Endothelial cell of umbilical vein (primary cell): ENCODE data around the gene ZHX3. TPM values are rescaled to one million over a fixed set of nuclear protein-coding genes. Genes with fewer than 3 reads are reported as not detected.

Experiments
- BruUV-seq: library from RNA; stranded (reverse); fragments of 400-500 nt; replicated peaks from 2 replicates; lab custom pipeline; 2021; lab: Mats Ljungman, UMichigan
- CTCF ChIA-PET: fragments of 300-600, 350-600 bp; sonication (Branson Sonifier 250); formaldehyde crosslinking; loops from one replicate; lab custom pipeline; 2021; ENCODE audit warnings: antibody characterized with exemption, inconsistent platforms; lab: Charles Lee
- POLR2A ChIA-PET: fragments of 300-600, 350-600 bp; sonication (Branson Sonifier 250); formaldehyde crosslinking; loops from one replicate; lab custom pipeline; 2021; ENCODE audit warnings: antibody characterized with exemption, inconsistent platforms; lab: Charles Lee
- DNase-seq: peaks from one replicate; pipeline ENCODE4 v3.0.0-alpha.2; 2011; ENCODE audit warnings: low read depth, low spot score
- FAIRE-seq: peaks from 2 replicates; lab custom pipeline; 2011; peaks lifted over from hg19 to GRCh38; lab: Jason Lieb, UNC
- H2AFZ ChIP-seq: 2 replicates; pipeline ENCODE4 v1.6.0; 2012; ENCODE audit warnings: low read depth, low read length, control low read depth, inconsistent platforms
- H3K27ac ChIP-seq: 2 replicates; pipeline ENCODE4 v1.5.1; 2011; ENCODE audit warnings: low read depth, mild to moderate bottlenecking, control low read depth, low read length, moderate library complexity; ENCODE audit not compliant: insufficient read depth
- H3K27me3 ChIP-seq, 2 experiments: 2 replicates each; pipeline versions ENCODE4 v1.6.0 to v1.6.1; 2011; ENCODE audit warnings: low read length in 2 of 2, mixed read lengths in 1 of 2; ENCODE audit not compliant: control insufficient read depth in 2 of 2, insufficient read depth in 2 of 2
- H3K36me3 ChIP-seq, 2 experiments: 2 replicates in 1 of 2; 3 replicates in 1 of 2; pipeline ENCODE4 v1.5.1; 2011; ENCODE audit warnings: low read length in 2 of 2, mild to moderate bottlenecking in 1 of 2, moderate library complexity in 1 of 2; ENCODE audit not compliant: control insufficient read depth in 2 of 2, insufficient read depth in 2 of 2; ENCODE audit errors: extremely low read depth in 1 of 2
- H3K4me1 ChIP-seq: 3 replicates; pipeline ENCODE4 v1.5.1; 2011; ENCODE audit warnings: mild to moderate bottlenecking, low read length; ENCODE audit not compliant: control insufficient read depth, insufficient read depth; ENCODE audit errors: extremely low read depth
- H3K4me2 ChIP-seq: 2 replicates; pipeline ENCODE4 v1.6.1; 2011; ENCODE audit warnings: low read length, control low read depth, mixed read lengths; ENCODE audit not compliant: insufficient read depth
- H3K4me3 ChIP-seq, 3 experiments: fragments of 200-600 bp in 1 of 3; sonication (generic), shearing (Covaris generic) in 1 of 3; replicated peaks in 1 of 3; 2 replicates each; pipeline ENCODE4 v1.5.1; 2011 to 2016; ENCODE audit warnings: control low read depth in 3 of 3, low read length in 3 of 3, mild to moderate bottlenecking in 2 of 3, inconsistent platforms in 1 of 3, low read depth in 1 of 3, moderate library complexity in 1 of 3; ENCODE audit not compliant: insufficient read depth in 1 of 3
- H3K79me2 ChIP-seq: 2 replicates; pipeline ENCODE4 v1.6.0; 2012; ENCODE audit warnings: low read length, inconsistent platforms; ENCODE audit not compliant: control insufficient read depth, insufficient read depth
- H3K9ac ChIP-seq: replicated peaks from 2 replicates; pipeline ENCODE3; 2011; ENCODE audit warnings: low read length, control low read depth; ENCODE audit not compliant: insufficient read depth; ENCODE audit errors: extremely low read depth
- H3K9me1 ChIP-seq: replicated peaks from 3 replicates; pipeline ENCODE4 v1.6.0; 2011; ENCODE audit warnings: mild to moderate bottlenecking, low read length; ENCODE audit not compliant: control insufficient read depth, insufficient read depth; ENCODE audit errors: extremely low read depth
- H3K9me3 ChIP-seq: replicated peaks from 2 replicates; pipeline ENCODE4 v1.5.1; 2012; ENCODE audit warnings: low read length, inconsistent platforms; ENCODE audit not compliant: control insufficient read depth, insufficient read depth
- H4K20me1 ChIP-seq: replicated peaks from 2 replicates; pipeline ENCODE3; 2011; ENCODE audit warnings: mild to moderate bottlenecking, low read length; ENCODE audit not compliant: control insufficient read depth, insufficient read depth; ENCODE audit errors: extremely low read depth
- EZH2 ChIP-seq: IDR thresholded peaks from 2 replicates; pipeline ENCODE4 v1.6.1; 2012; ENCODE audit warnings: borderline replicate concordance, low read depth, mild to moderate bottlenecking, moderate library complexity, low read length, inconsistent platforms; ENCODE audit not compliant: severe bottlenecking
- FOS ChIP-seq: IDR thresholded peaks from 2 replicates; pipeline ENCODE4 v1.6.1; 2011; ENCODE audit warnings: mild to moderate bottlenecking, low read length, moderate library complexity, borderline replicate concordance; ENCODE audit not compliant: insufficient read depth
- GATA2 ChIP-seq: IDR thresholded peaks from 2 replicates; pipeline ENCODE4 v1.7.0; 2011; ENCODE audit warnings: low read depth, mild to moderate bottlenecking, moderate library complexity, mixed read lengths, low read length; ENCODE audit not compliant: insufficient read length, insufficient read depth
- JUN ChIP-seq: IDR thresholded peaks from 2 replicates; pipeline ENCODE4 v1.6.1; 2011; ENCODE audit warnings: borderline replicate concordance, low read depth; ENCODE audit not compliant: insufficient read length, insufficient read depth
- MAX ChIP-seq: IDR thresholded peaks from 2 replicates; pipeline ENCODE4 v1.6.1; 2011; ENCODE audit not compliant: insufficient read depth, insufficient read length
- MYC ChIP-seq: IDR thresholded peaks from one replicate; pipeline ENCODE4 v1.6.1; 2011; ENCODE audit warnings: mild to moderate bottlenecking, low read depth, low read length
- POLR2A ChIP-seq: IDR thresholded peaks from 2 replicates; pipeline ENCODE4 v1.6.1; 2012; ENCODE audit warnings: low read depth, mild to moderate bottlenecking, control low read depth, low read length
- POLR2AphosphoS5 ChIP-seq: IDR thresholded peaks from 2 replicates; pipeline ENCODE4 v1.6.1; 2012; ENCODE audit warnings: low read depth, mild to moderate bottlenecking, control low read depth, low read length, moderate library complexity; ENCODE audit not compliant: insufficient read depth
- dilution Hi-C: fragments of 300-500 bp; cut with MboI; formaldehyde crosslinking; loops from one replicate; pipeline ENCODE4 v1.15.0; 2019; ENCODE audit warnings: low sequenced_read_pairs; ENCODE audit not compliant: extremely low pct_ligation_motif_present
- intact Hi-C: fragments of 100-400 bp; cut with micrococcal nuclease; formaldehyde crosslinking; loops from one replicate; pipeline ENCODE4 v1.10.0; 2022
- polyA plus RNA-seq, 4 experiments: library from polyadenylated mRNA; depleted of rRNA in 3 of 4; stranded (reverse) in 3 of 4; unstranded in 1 of 4; fragments of >200 nt; gene quantifications; 2 replicates each; pipeline versions ENCODE4 v1.2.1 to v1.2.3, GENCODE V29; 2011 to 2012; ENCODE audit warnings: missing spikeins in 1 of 4
- total RNA-seq: library from RNA; stranded (reverse); gene quantifications from 2 replicates; pipeline ENCODE4 v1.2.3, GENCODE V29; 2021
- TF ChIP-seq, protein P1 (sequence below), 2 donors: IDR thresholded peaks; 1 replicate in 1 of 2; 2 replicates in 1 of 2; pipeline ENCODE4 v1.5.1; 2011; ENCODE audit warnings: low read length in 2 of 2, mild to moderate bottlenecking in 2 of 2, moderate library complexity in 2 of 2, control low read depth in 1 of 2, inconsistent platforms in 1 of 2, low read depth in 1 of 2; ENCODE audit not compliant: insufficient read depth in 1 of 2; ENCODE audit errors: extremely low read depth in 1 of 2

ZHX3 gene
- total and polyA plus RNA-seq, 2 donors (not counting 3 experiments of a cell fraction or from before 2014, with no cell fraction given): 7.4 to 17.8 TPM

GRCh38 chr20:41183831-41184230 lies 133.7 kb downstream of the ZHX3 start:
- Histone ChIP-seq H4K20me1 (no peaks in the 10 kb centered on the region), H3K9ac (no peak overlapping the region), H3K27me3 (no peaks in the 10 kb centered on the region), H3K9me3 (no peaks in the 10 kb centered on the region), H3K9me1 (no peaks in the 10 kb centered on the region), H3K79me2 (no peaks in the 10 kb centered on the region), H3K4me2 (no peak overlapping the region), H3K27ac (no peak overlapping the region), H2AFZ (no peak overlapping the region), H3K4me3 (no peak overlapping the region), H3K36me3 (no peaks in the 10 kb centered on the region), H3K4me1 (no peaks in the 10 kb centered on the region)
- intact Hi-C loops: no loop called here
- ChIA-PET POLR2A (no interaction called here), CTCF (interaction anchor here (2.2 kb wide), 1 partner anchor 11 kb away, joined by 8 read pairs; no protein-coding TSS in a partner anchor)
- DNase-seq (no peak), FAIRE-seq (no peak)
- dilution Hi-C loops: no loop called here
- BruUV-seq: no TSS peak
- TF ChIP-seq GATA2 (no peak), JUN (no peak), EZH2 (no peak), FOS (no peak), MAX (no peak), POLR2AphosphoS5 (no peak), MYC (no peak), POLR2A (no peak)
- TF ChIP-seq, protein P1, sequence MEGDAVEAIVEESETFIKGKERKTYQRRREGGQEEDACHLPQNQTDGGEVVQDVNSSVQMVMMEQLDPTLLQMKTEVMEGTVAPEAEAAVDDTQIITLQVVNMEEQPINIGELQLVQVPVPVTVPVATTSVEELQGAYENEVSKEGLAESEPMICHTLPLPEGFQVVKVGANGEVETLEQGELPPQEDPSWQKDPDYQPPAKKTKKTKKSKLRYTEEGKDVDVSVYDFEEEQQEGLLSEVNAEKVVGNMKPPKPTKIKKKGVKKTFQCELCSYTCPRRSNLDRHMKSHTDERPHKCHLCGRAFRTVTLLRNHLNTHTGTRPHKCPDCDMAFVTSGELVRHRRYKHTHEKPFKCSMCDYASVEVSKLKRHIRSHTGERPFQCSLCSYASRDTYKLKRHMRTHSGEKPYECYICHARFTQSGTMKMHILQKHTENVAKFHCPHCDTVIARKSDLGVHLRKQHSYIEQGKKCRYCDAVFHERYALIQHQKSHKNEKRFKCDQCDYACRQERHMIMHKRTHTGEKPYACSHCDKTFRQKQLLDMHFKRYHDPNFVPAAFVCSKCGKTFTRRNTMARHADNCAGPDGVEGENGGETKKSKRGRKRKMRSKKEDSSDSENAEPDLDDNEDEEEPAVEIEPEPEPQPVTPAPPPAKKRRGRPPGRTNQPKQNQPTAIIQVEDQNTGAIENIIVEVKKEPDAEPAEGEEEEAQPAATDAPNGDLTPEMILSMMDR (IDR thresholded peaks at IDR 0.05; ENCODE audit: extremely low read depth in 1 of 2, insufficient read depth in 1 of 2, low read depth in 1 of 2, low read length in 2 of 2): no peak
